Measurements from ENCODE around the gene TFPI.
"Not testable (repeated sequence)": the region's sequence is repeated elsewhere in the genome, so short reads cannot be mapped to it uniquely, and the experiment has no call there.

Gene TFPI

GRCh38 chr2:187528042-187528441 is 26.2 kb downstream of the TFPI start:
- DNase-seq (ENCODE audit: low read depth in 2 of 2) = no peak

GRCh38 chr2:187527262-187527661 is 27.0 kb downstream of the TFPI start:
- no peak for DNase-seq (ENCODE audit: low read depth in 2 of 2)

GRCh38 chr2:187526792-187527191 is 27.4 kb downstream of the TFPI start:
- DNase-seq (ENCODE audit: low read depth in 2 of 2) = no peak

GRCh38 chr2:187525163-187525900 is 28.9 kb downstream of the TFPI start:
- DNase-seq (ENCODE audit: low read depth in 2 of 2) = no peak

GRCh38 chr2:187523325-187523724 is 30.9 kb downstream of the TFPI start:
- no peak for DNase-seq (ENCODE audit: low read depth in 2 of 2)

GRCh38 chr2:187520121-187520624 is 34.1 kb downstream of the TFPI start:
- no peak for DNase-seq (ENCODE audit: low read depth in 2 of 2)

- no peak for DNase-seq (ENCODE audit: low read depth in 2 of 2)
These were observed 34.7 kb downstream of the TFPI start for GRCh38 chr2:187519419-187520120.

- not testable (repeated sequence) for DNase-seq (ENCODE audit: low read depth in 2 of 2)
These were observed 36.4 kb downstream of the TFPI start for GRCh38 chr2:187517750-187518361.

GRCh38 chr2:187516630-187517510 is 37.4 kb downstream of the TFPI start:
- not testable (repeated sequence) for DNase-seq (ENCODE audit: low read depth in 2 of 2)

- no peak for DNase-seq (ENCODE audit: low read depth in 2 of 2)
These were observed 39.3 kb downstream of the TFPI start for GRCh38 chr2:187514930-187515329.

- not testable (repeated sequence) for DNase-seq (ENCODE audit: low read depth in 2 of 2)
These were observed 39.9 kb downstream of the TFPI start for GRCh38 chr2:187514235-187514829.

GRCh38 chr2:187513460-187514234 is 40.6 kb downstream of the TFPI start:
- DNase-seq (ENCODE audit: low read depth in 2 of 2) = not testable (repeated sequence)

GRCh38 chr2:187511356-187512315 is 42.6 kb downstream of the TFPI start:
- DNase-seq (ENCODE audit: low read depth in 2 of 2) = no peak

- not testable (repeated sequence) for DNase-seq (ENCODE audit: low read depth in 2 of 2)
These were observed 43.5 kb downstream of the TFPI start for GRCh38 chr2:187510419-187511355.

- no peak for DNase-seq (ENCODE audit: low read depth in 2 of 2)
These were observed 44.4 kb downstream of the TFPI start for GRCh38 chr2:187509667-187510417.

- no peak for DNase-seq (ENCODE audit: low read depth in 2 of 2)
These were observed 47.8 kb downstream of the TFPI start for GRCh38 chr2:187506416-187506815.

GRCh38 chr2:187505065-187505672 is 49.1 kb downstream of the TFPI start:
- DNase-seq (ENCODE audit: low read depth in 2 of 2) = no peak
